Amygdala (tissue), 56 donors: ENCODE measurements around the gene TEX54.
A peak's percentile ranks its signal among the peaks of the same experiment; 100 is the strongest.
"Not testable (repeated sequence)": the region's sequence is repeated elsewhere in the genome, so short reads cannot be mapped to it uniquely, and the experiment has no call there.

Experiments
- DNase-seq, 56 donors: peaks; one replicate each; lab custom pipeline; 2025; lab: John Stamatoyannopoulos, UW

Gene TEX54

GRCh38 chr11:62832336-62833234 lies at the start of gene TEX54:
Gene TEX54 (minus strand): TSS chr11:62832841.
- DNase-seq, result peak in 13 of 56 donors; percentile 7 to 67 (median 28)

DNA sequence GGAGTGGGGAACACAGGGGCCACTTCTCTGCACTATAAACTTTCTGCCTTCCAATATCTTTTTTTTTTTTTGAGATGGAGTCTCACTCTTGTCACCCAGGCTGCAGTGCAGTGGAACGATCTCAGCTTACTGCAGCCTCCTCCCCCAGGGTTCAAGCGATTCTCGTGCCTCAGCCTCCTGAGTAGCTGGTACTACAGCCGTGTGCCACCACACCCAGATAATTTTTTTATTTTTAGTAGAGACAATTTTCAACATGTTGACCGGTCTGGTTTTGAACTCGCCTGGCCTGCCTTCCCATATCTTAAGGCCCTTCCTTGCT lies 49.7 kb upstream of the TEX54 start:
- DNase-seq, result no peak

- peak in 52 of 56 donors; percentile 25 to 97 (median 84) for DNase-seq
Observed at GRCh38 chr11:62881579-62882430, 49.2 kb upstream of the TEX54 start.

GRCh38 chr11:62880803-62881578 lies 48.4 kb upstream of the TEX54 start, which contains the start of gene SLC3A2:
Gene SLC3A2 (plus strand): TSS chr11:62880896. CDS start chr11:62881024, 128 bp downstream.
- DNase-seq, result peak in 55 of 56 donors; percentile 48 to 94 (median 83)

DNA sequence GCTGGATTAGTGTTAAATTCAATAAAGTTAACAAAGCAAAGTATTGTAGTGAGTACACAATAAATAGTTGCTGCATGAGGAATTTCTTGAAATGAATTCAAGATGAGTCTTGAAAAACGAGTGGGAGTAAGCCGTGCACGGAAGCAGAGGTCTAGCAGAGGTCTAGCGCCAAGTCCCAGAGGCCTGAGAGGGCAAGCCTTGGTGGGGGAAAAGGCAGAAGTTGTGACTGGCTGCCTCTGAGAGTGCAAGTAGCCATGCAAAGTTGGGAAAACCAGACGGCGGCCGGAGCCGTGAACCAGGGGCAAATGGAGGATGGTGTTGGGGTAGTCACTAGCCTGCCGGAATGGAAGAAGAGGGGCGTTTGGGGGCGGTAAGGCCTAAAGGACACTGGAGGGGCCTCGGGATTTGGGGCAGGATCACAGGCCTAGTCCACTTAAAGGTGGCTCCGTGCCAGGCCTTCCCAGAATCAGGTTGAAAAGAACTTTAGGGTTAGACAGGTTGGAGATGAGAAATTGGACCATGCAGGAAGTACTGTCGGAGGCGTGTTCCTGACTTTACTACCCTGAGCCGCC lies 47.7 kb upstream of the TEX54 start:
- peak in 14 of 56 donors; percentile 42 to 85 (median 64) for DNase-seq

DNA sequence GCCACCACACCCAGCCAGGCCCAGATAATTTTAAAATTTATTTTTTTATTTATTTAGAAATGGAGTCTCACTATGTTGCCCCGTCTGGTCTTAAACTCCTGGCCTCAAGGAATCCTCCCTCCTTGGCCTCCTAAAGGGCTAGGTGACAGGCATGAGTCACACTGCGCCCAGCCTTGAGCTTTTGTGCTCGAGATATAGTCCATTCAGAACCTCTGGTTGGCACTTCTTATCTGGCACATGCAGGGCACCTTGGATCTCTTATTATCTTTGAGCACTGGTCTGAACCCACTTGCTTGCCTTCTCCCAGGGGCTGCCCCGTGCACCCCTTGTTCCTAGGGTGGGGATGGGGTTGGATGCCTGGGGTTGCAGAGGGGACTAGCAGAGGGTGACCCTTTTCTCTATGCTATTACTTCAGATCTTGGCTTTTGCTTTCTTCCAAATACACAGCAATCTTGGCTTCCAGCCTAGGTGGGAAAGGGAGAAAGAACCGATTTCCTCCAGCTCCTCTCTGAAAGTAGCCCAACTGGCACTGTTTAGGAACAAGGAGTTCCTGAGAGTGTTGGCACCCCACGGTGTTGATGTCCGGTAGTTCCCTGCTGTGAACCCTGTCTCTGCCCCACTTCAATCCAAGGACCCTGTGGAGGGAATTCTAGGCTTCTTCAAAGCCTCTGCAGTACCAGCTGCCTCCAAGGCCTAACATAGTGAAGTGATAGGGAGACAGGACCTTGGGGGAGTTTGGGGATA lies 46.8 kb upstream of the TEX54 start:
- DNase-seq, result peak in 29 of 56 donors; percentile 6 to 56 (median 20)

GRCh38 chr11:62876712-62877111 lies 44.1 kb upstream of the TEX54 start:
- no peak for DNase-seq

GRCh38 chr11:62875698-62876478 lies 43.2 kb upstream of the TEX54 start:
- no peak for DNase-seq

- DNase-seq, result no peak
Observed at GRCh38 chr11:62874851-62875250, 42.2 kb upstream of the TEX54 start.

DNA sequence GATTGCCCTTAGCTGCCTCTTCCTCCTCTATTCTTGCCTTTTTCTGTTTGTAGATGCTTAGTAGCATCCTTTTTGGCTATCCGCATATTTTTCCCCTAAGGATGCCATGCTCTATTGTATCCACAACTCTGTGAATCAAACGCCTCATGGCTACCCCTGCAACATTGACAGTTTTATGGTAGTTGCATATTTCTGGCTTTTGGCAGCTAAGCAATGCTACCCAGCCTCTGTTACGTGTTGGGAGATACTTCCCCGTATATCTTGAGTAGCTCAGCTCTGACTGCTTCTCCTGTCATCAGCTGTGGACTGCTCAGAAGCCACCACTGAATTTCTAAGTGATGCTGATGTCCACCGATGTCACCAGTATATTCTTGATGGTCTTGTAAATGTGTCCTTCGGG lies 33.0 kb upstream of the TEX54 start:
- no peak for DNase-seq

GRCh38 chr11:62863687-62864335 lies 31.2 kb upstream of the TEX54 start:
- no peak for DNase-seq

DNA sequence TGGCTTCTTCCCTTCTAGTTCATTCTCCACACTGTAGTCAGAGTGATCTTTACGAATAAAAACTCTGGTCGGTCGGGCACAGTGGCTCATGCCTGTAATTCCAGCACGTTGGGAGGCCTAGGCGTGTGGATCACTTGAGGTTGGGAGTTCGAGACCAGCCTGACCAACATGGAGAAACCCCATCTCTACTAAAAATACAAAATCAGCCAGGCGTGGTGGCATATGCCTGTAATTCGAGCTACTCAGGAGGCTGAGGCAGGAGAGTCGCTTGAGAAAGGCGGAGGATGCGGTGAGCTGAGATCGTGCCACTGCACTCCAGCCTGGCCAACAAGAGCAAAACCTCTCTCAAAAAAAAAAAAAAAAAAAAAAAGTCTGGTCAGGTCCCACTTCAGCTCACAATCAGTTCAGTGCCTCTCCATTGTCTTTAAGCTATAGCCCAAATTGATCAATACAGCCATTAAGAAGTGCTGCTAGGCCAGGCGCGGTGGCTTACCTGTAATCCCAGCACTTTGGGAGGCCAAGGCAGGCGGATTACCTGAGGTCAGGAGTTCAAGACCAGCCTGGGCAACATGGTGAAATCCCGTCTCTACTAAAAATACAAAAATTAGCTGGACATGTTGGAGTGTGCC lies 29.0 kb upstream of the TEX54 start:
- not testable (repeated sequence) for DNase-seq

DNA sequence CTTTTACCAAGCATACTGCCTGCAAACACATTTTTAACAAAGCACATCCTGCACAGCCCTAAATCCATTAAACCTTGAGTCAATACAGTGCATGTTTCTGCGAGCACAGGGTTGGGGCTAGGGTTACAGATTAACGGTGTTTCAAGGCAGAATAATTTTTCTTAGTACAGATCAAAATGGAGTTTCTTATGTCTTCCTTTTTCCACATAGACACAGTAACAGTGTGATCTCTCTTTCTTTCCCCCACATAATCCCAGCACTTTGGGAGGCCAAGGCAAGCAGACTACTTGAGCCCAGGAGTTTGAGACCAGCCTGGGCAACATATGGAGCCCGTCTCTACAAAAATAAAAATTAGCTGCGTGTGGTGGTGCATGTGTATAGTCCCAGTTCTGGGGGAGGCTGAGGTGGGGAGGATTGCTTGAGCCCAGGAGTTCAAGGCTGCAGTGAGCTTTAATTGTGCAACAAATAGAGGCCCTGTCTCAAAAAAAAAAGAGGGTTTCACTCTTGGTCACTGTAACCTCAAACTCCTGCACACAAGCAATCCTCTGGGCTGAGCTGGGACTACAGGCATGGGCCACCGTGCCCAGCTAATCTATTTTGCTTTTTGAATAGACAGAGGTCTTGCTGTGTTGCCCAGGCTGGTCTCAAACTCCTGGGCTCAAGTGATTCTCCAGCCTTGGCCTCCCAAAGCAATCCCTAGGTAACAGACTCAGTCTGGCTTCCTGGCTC lies 28.4 kb upstream of the TEX54 start:
- DNase-seq, result no peak

DNA sequence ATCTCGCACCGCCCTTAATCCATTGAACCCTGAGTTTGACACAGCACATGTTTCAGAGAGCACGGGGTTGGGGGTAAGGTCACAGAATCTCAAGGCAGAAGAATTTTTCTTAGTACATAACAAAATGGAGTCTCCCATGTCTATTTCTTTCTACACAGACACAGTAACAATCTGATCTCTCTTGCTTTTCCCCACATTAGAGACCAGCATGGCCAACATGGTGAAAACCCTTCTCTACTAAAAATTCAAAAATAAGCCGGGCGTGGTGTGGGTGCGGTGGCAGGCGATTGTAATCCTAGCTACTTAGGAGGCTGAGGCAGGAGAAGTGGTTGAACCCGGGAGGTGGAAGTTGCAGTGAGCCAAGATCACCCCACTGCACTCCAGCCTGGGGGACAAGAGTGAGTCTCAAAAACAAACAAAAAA lies 26.7 kb upstream of the TEX54 start:
- DNase-seq, result not testable (repeated sequence)

- DNase-seq, result no peak
Observed at GRCh38 chr11:62858201-62858600, 25.6 kb upstream of the TEX54 start.

DNA sequence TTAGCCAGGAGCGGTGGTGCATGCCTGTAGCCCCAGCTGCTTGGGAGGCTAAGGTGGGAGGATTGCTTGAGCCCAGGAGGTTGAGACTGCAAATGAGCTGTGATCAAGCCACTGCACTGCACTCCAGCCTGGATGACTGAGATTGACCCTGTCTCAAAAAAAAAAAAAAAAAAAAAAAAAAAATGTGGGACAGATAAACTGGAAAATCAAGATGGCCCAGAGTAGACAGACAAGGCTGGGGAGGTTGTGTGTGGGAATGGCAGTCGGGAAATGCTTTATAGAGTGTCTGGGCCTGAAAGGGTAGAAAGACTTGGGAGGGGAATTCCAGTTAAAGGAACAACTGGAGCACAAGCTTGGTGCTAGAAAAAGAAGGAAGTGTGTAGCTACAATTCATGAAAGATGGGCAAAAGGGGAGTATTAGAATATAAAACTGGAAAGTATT lies 24.9 kb upstream of the TEX54 start:
- DNase-seq, result no peak
